ENCODE results near the gene TMEM236.

The TMEM236 gene

GRCh38 chr10:17768496-17768895 is 16.5 kb downstream of the TMEM236 start:
- peaks cover 3% of the 10 kb centered on the region; the same call in 1 of the 2 replicates for H3K4me1 ChIP-seq (ENCODE audit: control insufficient read depth, low read length)
- peaks cover 7% of the 10 kb centered on the region; the same call in 1 of the 2 replicates for H3K27me3 ChIP-seq (ENCODE audit: control insufficient read depth, low read length)

GRCh38 chr10:17768957-17769356 is 17.0 kb downstream of the TMEM236 start:
- Histone ChIP-seq H3F3A (ENCODE audit: control insufficient read depth, insufficient read depth) (no peaks in the 10 kb centered on the region), H3K4me2 (ENCODE audit: low read length) (no peak overlapping the region), H3K4me1 (ENCODE audit: control insufficient read depth, low read length) (peaks cover 3% of the 10 kb centered on the region; the same call in 1 of the 2 replicates), H3K4me3 (ENCODE audit: low read length) (no peak overlapping the region), H3K9me2 (replicated peaks; ENCODE audit: control insufficient read depth, low read length) (no peaks in the 10 kb centered on the region), H3K79me2 (ENCODE audit: control insufficient read depth, low read length) (no peaks in the 10 kb centered on the region), H3K27ac (ENCODE audit: low read depth, low read length) (no peak overlapping the region), H3K27me3 (ENCODE audit: control insufficient read depth, low read length) (peaks cover 7% of the 10 kb centered on the region; the same call in 1 of the 2 replicates), H3K36me3 (ENCODE audit: control insufficient read depth, low read length) (no peaks in the 10 kb centered on the region), H4K20me1 (ENCODE audit: control insufficient read depth, insufficient read depth, low read depth, low read length) (no peaks in the 10 kb centered on the region), H3K9me3 (ENCODE audit: control insufficient read depth, insufficient read depth, low read length) (no peaks in the 10 kb centered on the region)
- TF ChIP-seq EZH2phosphoT487 (IDR thresholded peaks at IDR 0.05; ENCODE audit: borderline replicate concordance, low read length) (no peak), CTCF (IDR thresholded peaks at IDR 0.05; ENCODE audit: low read depth, low read length, poor library complexity, severe bottlenecking) (no peak)

More at GRCh38 chr10:17768496-17768895, 16.5 kb downstream of the TMEM236 start:
- no peaks in the 10 kb centered on the region for H3K79me2 ChIP-seq (ENCODE audit: control insufficient read depth, low read length)
- H3K36me3 ChIP-seq (ENCODE audit: control insufficient read depth, low read length): no peaks in the 10 kb centered on the region
- TF ChIP-seq CTCF (IDR thresholded peaks at IDR 0.05; ENCODE audit: low read depth, low read length, poor library complexity, severe bottlenecking): no peak
- TF ChIP-seq EZH2phosphoT487 (IDR thresholded peaks at IDR 0.05; ENCODE audit: borderline replicate concordance, low read length): no peak
- no peaks in the 10 kb centered on the region for H3F3A ChIP-seq (ENCODE audit: control insufficient read depth, insufficient read depth)
- H4K20me1 ChIP-seq (ENCODE audit: control insufficient read depth, insufficient read depth, low read depth, low read length): no peaks in the 10 kb centered on the region
- H3K9me2 ChIP-seq (replicated peaks; ENCODE audit: control insufficient read depth, low read length): no peaks in the 10 kb centered on the region
- no peaks in the 10 kb centered on the region for H3K9me3 ChIP-seq (ENCODE audit: control insufficient read depth, insufficient read depth, low read length)
- H3K27ac ChIP-seq (ENCODE audit: low read depth, low read length): no peak overlapping the region
- H3K4me2 ChIP-seq (ENCODE audit: low read length): no peak overlapping the region
- no peak overlapping the region for H3K4me3 ChIP-seq (ENCODE audit: low read length)

GRCh38 chr10:17771017-17771416 is 19.0 kb downstream of the TMEM236 start:
- Histone ChIP-seq H3K4me3 (ENCODE audit: low read length) (no peak overlapping the region), H3K4me2 (ENCODE audit: low read length) (no peak overlapping the region), H3K36me3 (ENCODE audit: control insufficient read depth, low read length) (no peaks in the 10 kb centered on the region), H3K4me1 (ENCODE audit: control insufficient read depth, low read length) (peaks cover 3% of the 10 kb centered on the region; the same call in 1 of the 2 replicates), H3K27ac (ENCODE audit: low read depth, low read length) (no peak overlapping the region), H3K9me3 (ENCODE audit: control insufficient read depth, insufficient read depth, low read length) (no peaks in the 10 kb centered on the region), H3K9me2 (replicated peaks; ENCODE audit: control insufficient read depth, low read length) (no peaks in the 10 kb centered on the region), H4K20me1 (ENCODE audit: control insufficient read depth, insufficient read depth, low read depth, low read length) (no peaks in the 10 kb centered on the region), H3F3A (ENCODE audit: control insufficient read depth, insufficient read depth) (no peaks in the 10 kb centered on the region), H3K79me2 (ENCODE audit: control insufficient read depth, low read length) (no peaks in the 10 kb centered on the region), H3K27me3 (ENCODE audit: control insufficient read depth, low read length) (peaks cover 4% of the 10 kb centered on the region; the same call in 1 of the 2 replicates)
- no peak for TF ChIP-seq CTCF (IDR thresholded peaks at IDR 0.05; ENCODE audit: low read depth, low read length, poor library complexity, severe bottlenecking)
- TF ChIP-seq EZH2phosphoT487 (IDR thresholded peaks at IDR 0.05; ENCODE audit: borderline replicate concordance, low read length): no peak
